Measurements from ENCODE around the gene ASPG. TPM values are rescaled to one million over a fixed set of nuclear protein-coding genes. Genes with fewer than 3 reads are reported as not detected.

Gene ASPG
- total RNA-seq, 6 donors from 2014 or later = 5.2 to 14.7 (median 12.5) TPM; not detected in 1

- no peak overlapping the region for H3K27ac ChIP-seq
- DNase-seq (peak in 1 of 2 donors; percentile 66), ATAC-seq (ENCODE audit: low FRiP score in 2 of 2) (no peak)
- H3K9me3 ChIP-seq = no peaks in the 10 kb centered on the region
- H3K4me3 ChIP-seq = no peak overlapping the region
- WGBS, 2 donors = 78 to 83% methylated on average over 4 to 23 of the region's 27 CpGs
- no peaks in the 10 kb centered on the region for H3K27me3 ChIP-seq
- peaks cover 4 to 46% (median 23%) of the 10 kb centered on the region in 4 donors for H3K4me1 ChIP-seq
- TF ChIP-seq POLR2AphosphoS5 (IDR thresholded peaks at IDR 0.05) = no peak
- TF ChIP-seq POLR2A (IDR thresholded peaks at IDR 0.05) = no peak
- TF ChIP-seq EP300 (IDR thresholded peaks at IDR 0.05) = no peak
- TF ChIP-seq CTCF (IDR thresholded peaks at IDR 0.05) = no peak
- H3K36me3 ChIP-seq = no peaks in the 10 kb centered on the region
Measured at GRCh38 chr14:104105071-104105821, 19.7 kb downstream of the ASPG start.

GRCh38 chr14:104105822-104106470, 20.4 kb downstream of the ASPG start:
- Histone ChIP-seq H3K4me1 (peaks cover 4 to 40% (median 19%) of the 10 kb centered on the region in 4 donors), H3K4me3 (no peak overlapping the region), H3K36me3 (no peaks in the 10 kb centered on the region), H3K27me3 (no peaks in the 10 kb centered on the region), H3K9me3 (no peaks in the 10 kb centered on the region), H3K27ac (no peak overlapping the region)
- DNase-seq (peak in 1 of 2 donors; percentile 66), ATAC-seq (ENCODE audit: low FRiP score in 2 of 2) (no peak)
- TF ChIP-seq EP300 (IDR thresholded peaks at IDR 0.05) (no peak), POLR2A (IDR thresholded peaks at IDR 0.05) (no peak)
- WGBS, 2 donors = 73 to 86% methylated on average over 9 to 17 of the region's 18 CpGs

DNA sequence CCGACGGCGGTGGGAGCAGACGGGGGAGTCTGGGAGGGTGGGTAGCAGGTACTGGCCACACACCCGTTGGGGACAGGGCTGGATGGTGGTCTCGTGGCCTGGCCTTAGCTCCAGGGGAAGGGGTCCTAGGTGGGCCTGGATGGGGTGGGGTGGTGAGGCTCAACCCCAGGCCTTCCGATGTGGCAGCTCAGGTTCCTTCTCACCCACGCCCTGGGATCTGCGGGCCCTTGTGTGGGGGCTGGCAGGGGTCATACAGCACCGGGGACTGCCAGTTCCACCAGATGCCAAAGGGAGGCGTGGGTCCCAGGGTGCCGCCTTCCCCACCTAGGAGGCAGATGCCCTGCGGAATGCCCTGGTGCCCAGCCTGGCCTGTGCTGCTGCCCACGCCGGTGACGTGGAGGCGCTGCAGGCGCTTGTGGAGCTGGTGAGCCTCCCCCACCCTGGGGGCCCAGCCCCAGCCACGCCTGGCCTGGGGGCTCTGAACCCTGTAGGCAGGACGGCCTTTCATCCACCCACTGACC, 21.0 kb downstream of the ASPG start:
- H3K4me3 ChIP-seq = no peak overlapping the region
- ATAC-seq (ENCODE audit: low FRiP score in 2 of 2) (no peak), DNase-seq (peak in 1 of 2 donors; percentile 74)
- no peaks in the 10 kb centered on the region for H3K9me3 ChIP-seq
- WGBS, 2 donors = 78 to 80% methylated on average over 3 to 15 of the region's 20 CpGs
- no peak overlapping the region for H3K27ac ChIP-seq
- TF ChIP-seq CTCF (IDR thresholded peaks at IDR 0.05) (no peak), EP300 (IDR thresholded peaks at IDR 0.05) (no peak), POLR2AphosphoS5 (IDR thresholded peaks at IDR 0.05) (no peak), POLR2A (IDR thresholded peaks at IDR 0.05) (no peak)
- no peaks in the 10 kb centered on the region for H3K36me3 ChIP-seq
- peaks cover 4 to 40% (median 14%) of the 10 kb centered on the region in 4 donors for H3K4me1 ChIP-seq
- H3K27me3 ChIP-seq = no peaks in the 10 kb centered on the region

GRCh38 chr14:104107101-104107581, 21.6 kb downstream of the ASPG start:
- ATAC-seq (ENCODE audit: low FRiP score in 2 of 2) (no peak), DNase-seq (peak in 1 of 2 donors; percentile 78)
- Histone ChIP-seq H3K9me3 (no peaks in the 10 kb centered on the region), H3K4me1 (peaks cover 4 to 39% (median 14%) of the 10 kb centered on the region in 4 donors), H3K27ac (no peak overlapping the region), H3K4me3 (no peak overlapping the region), H3K36me3 (no peaks in the 10 kb centered on the region), H3K27me3 (no peaks in the 10 kb centered on the region)
- WGBS, 2 donors = 77 to 85% methylated on average over 10 of the region's 19 CpGs
- TF ChIP-seq POLR2AphosphoS5 (IDR thresholded peaks at IDR 0.05) (no peak), EP300 (IDR thresholded peaks at IDR 0.05) (no peak), POLR2A (IDR thresholded peaks at IDR 0.05) (no peak), CTCF (IDR thresholded peaks at IDR 0.05) (no peak)

Data from upper lobe of left lung (tissue), 6 donors.